ENCODE measurements around the gene TOMM5. TPM values are rescaled to one million over a fixed set of nuclear protein-coding genes. Genes with fewer than 3 reads are reported as not detected.

Gene TOMM5
- total and polyA plus RNA-seq, 2 of the 4 experiments (the other 2 are of a cell fraction): 159 to 206 TPM

- Histone ChIP-seq H2BK20ac (ENCODE audit: low read depth, low read length) (no peak overlapping the region), H4K20me1 (ENCODE audit: insufficient read depth, low read length) (no peaks in the 10 kb centered on the region; the same call in 1 of the 2 replicates), H4K5ac (ENCODE audit: low read depth, low read length) (no peak overlapping the region), H2BK15ac (ENCODE audit: low read depth, low read length) (no peak overlapping the region), H3K4ac (ENCODE audit: low read depth, low read length) (no peak overlapping the region), H4K8ac (ENCODE audit: low read depth in 2 of 2, low read length in 2 of 2) (no peak overlapping the region), H3K9ac (ENCODE audit: low read depth, low read length) (no peak overlapping the region), H3K14ac (replicated peaks; ENCODE audit: low read depth, low read length) (no peak overlapping the region), H3K27me3 (ENCODE audit: control insufficient read depth, insufficient read depth, low read length) (no peaks in the 10 kb centered on the region), H3K9me1 (ENCODE audit: insufficient read depth, low read length) (peaks cover 3% of the 10 kb centered on the region; the same call in 1 of the 2 replicates), H2AFZ (replicated peaks; ENCODE audit: low read length, poor library complexity) (no peak overlapping the region), H2AK5ac (ENCODE audit: low read depth, low read length) (no peak overlapping the region), H3K27ac (ENCODE audit: insufficient read depth, low read length) (no peak overlapping the region), H2AK9ac (replicated peaks; ENCODE audit: low read depth, low read length, poor library complexity) (no peak overlapping the region), H3K4me2 (ENCODE audit: low read depth, low read length) (no peak overlapping the region), H4K91ac (ENCODE audit: insufficient read depth, low read depth, low read length) (no peak overlapping the region), H3K56ac (ENCODE audit: extremely low read depth, insufficient read depth, low read length) (no peak overlapping the region), H2BK120ac (ENCODE audit: low read depth, low read length) (no peak overlapping the region), H3K36me3 (ENCODE audit: control insufficient read depth, insufficient read depth, low read length) (no peaks in the 10 kb centered on the region), H3K23ac (ENCODE audit: low read depth, low read length) (no peak overlapping the region), H3K79me1 (ENCODE audit: low read depth in 1 of 2, low read length in 2 of 2) (peaks cover 5 to 13% of the 10 kb centered on the region in 2 experiments; a peak in 3 of 4 replicates), H2BK5ac (ENCODE audit: low read depth, low read length, poor library complexity, severe bottlenecking) (no peak overlapping the region), H3K4me3 (ENCODE audit: insufficient read depth, low read depth, low read length) (no peak overlapping the region), H3K4me1 (ENCODE audit: control insufficient read depth, insufficient read depth, low read length) (peaks cover 6% of the 10 kb centered on the region), H3K18ac (ENCODE audit: low read depth, low read length) (no peak overlapping the region), H3K9me3 (ENCODE audit: control insufficient read depth, insufficient read depth, low read length) (no peaks in the 10 kb centered on the region)
- BruUV-seq (replicated peaks): no TSS peak
- DNase-seq (no peak), ATAC-seq (ENCODE audit: low read depth) (no peak)
- POLR2A ChIA-PET (ENCODE audit: unreplicated experiment): no interaction called here
- in situ Hi-C loops (cut with MboI; ENCODE audit: low sequenced_read_pairs) (no loop called here), intact Hi-C loops (cut with micrococcal nuclease) (no loop called here), dilution Hi-C loops (cut with HindIII; ENCODE audit: low sequenced_read_pairs, unreplicated experiment) (no loop called here)
- TF ChIP-seq RAD21 (IDR thresholded peaks at IDR 0.05; ENCODE audit: low read length) (no peak), CHD1 (IDR thresholded peaks at IDR 0.05; ENCODE audit: low read depth, low read length) (no peak), RCOR1 (IDR thresholded peaks at IDR 0.05; ENCODE audit: insufficient replicate concordance, low read length) (no peak)
- CTCF ChIA-PET: no interaction called here
- 95% methylated on average over 3 of the region's 3 CpGs; no CpG with 5 or more reads in 1 of the 2 experiments for WGBS, 2 experiments (ENCODE audit: extremely low coverage in 2 of 2, insufficient read length in 1 of 2)
These were observed 40.9 kb downstream of the TOMM5 start for GRCh38 chr9:37551468-37551867.
